GM12801 (cell line): ENCODE results near the gene TYROBP.

ENCODE experiments used
- TF ChIP-seq, protein P1 (sequence below): IDR thresholded peaks from one replicate; pipeline ENCODE4 v1.5.1; 2011; ENCODE audit warnings: control low read depth; ENCODE audit not compliant: insufficient read length; ENCODE audit errors: extremely low read depth

The TYROBP gene

DNA sequence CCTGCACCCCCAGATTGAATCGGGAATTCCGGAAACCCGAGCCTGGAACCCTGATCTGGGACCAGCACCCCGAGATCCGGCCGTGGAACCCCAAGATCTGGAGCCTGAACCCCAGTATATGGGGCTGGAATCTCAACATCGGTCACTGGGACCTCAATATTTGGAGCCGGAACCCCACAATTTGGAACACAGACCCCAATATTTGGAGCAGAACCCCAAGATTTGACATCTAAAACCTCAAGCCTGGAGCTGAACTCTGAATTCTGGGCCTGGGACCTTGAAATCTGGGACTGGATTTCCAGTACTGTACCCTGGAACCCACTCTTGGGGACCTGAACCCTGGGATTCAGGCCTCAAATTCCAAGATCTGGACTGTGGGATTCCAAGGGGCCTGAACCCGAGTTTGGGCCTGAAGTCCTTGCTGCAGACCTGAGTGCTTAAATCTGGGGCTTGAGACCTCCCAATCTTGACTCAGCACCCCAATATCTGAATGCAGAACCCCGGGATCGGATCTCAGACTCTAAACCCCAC lies 28.7 kb upstream of the TYROBP start:
- TF ChIP-seq, protein P1, sequence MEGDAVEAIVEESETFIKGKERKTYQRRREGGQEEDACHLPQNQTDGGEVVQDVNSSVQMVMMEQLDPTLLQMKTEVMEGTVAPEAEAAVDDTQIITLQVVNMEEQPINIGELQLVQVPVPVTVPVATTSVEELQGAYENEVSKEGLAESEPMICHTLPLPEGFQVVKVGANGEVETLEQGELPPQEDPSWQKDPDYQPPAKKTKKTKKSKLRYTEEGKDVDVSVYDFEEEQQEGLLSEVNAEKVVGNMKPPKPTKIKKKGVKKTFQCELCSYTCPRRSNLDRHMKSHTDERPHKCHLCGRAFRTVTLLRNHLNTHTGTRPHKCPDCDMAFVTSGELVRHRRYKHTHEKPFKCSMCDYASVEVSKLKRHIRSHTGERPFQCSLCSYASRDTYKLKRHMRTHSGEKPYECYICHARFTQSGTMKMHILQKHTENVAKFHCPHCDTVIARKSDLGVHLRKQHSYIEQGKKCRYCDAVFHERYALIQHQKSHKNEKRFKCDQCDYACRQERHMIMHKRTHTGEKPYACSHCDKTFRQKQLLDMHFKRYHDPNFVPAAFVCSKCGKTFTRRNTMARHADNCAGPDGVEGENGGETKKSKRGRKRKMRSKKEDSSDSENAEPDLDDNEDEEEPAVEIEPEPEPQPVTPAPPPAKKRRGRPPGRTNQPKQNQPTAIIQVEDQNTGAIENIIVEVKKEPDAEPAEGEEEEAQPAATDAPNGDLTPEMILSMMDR, result no peak

GRCh38 chr19:35935911-35936737 lies 28.0 kb upstream of the TYROBP start, which contains the start of gene LRFN3:
Gene LRFN3, plus strand, starts transcription at chr19:35936374. Its CDS starts 3,052 bp downstream, at chr19:35939426.
- TF ChIP-seq, protein P1, result no peak

DNA sequence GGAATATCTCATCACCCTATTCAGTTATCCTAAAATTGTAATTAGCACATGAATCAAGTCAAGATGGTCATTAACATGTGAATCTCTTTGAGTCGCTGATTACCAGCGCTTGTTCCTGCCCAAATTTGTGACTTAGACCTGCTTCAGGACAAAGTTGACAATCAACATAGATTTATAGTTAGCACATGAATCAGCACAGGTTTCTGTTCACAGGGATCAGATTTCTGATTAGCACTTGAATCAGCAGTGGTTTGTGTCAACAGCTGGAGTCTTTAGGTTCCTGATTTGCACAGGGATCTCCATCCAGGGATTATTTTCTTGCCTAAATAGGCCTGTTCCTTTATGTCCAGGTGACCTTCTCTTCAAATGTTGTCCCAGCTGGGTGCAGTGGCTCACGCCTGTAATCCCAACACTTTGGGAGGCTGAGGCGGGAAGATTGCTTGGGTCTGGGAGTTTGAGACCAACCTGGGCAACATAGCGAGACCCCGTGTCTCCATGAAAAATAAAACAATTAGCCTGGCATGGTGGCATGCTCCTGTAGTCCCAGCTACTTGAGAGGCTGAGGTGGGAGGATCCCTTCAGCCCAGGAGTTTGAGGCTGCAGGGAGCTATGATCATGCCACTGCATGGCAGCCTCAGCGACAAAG lies 24.3 kb upstream of the TYROBP start:
- TF ChIP-seq, protein P1, result no peak

DNA sequence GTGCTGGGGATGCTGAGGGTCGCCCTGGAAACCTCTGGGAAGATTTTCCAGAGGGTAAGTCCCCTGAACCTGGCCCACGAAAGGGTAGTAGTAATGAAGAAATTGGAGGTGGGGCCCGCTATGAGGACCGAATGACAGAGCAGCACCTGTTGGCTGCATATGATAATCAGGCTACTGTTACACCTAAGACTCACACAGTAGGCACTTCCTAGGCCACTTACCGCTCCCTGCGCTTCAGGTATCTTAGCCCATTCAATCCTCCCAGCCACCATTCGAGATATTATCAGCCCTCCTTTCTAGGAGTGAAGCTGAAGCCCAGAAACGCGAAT lies 23.7 kb upstream of the TYROBP start:
- TF ChIP-seq, protein P1, result no peak

DNA sequence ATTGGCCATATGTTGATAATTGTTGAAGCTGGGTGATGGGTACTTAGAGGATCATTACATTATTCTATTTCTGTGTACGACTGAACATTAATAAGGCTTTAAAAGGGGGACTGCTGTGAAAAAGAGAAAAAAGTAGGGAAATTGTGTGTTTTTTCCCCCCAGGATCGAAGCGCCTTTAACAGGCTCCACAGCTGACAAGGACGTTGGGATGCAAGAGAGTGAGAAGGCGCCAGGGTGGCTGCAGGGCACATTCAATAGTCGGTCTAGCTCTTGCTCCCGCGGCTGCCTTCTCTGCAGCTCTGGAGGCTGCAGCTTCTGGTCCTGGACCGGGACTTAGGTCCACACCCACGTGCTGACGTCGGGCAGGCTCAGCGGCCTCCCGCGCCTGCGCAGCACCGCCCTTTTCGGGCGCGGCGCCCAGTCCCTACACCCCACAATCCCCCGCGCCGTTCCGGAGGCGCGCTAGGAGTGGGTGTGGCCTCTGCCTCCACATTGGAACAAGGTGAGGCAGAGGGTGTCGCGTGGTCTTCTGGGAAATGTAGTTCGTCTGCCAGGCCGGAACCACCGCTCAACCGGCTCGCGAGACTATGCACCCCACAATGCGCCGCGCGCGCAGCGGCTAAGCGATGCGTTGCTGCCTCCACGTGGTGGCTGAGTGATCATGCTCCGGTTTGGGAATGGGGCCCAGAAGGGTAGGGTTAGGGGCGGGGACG lies 23.2 kb upstream of the TYROBP start:
- TF ChIP-seq, protein P1, result peak; percentile 30

GRCh38 chr19:35929876-35930275 lies 21.8 kb upstream of the TYROBP start:
- TF ChIP-seq, protein P1, result no peak

DNA sequence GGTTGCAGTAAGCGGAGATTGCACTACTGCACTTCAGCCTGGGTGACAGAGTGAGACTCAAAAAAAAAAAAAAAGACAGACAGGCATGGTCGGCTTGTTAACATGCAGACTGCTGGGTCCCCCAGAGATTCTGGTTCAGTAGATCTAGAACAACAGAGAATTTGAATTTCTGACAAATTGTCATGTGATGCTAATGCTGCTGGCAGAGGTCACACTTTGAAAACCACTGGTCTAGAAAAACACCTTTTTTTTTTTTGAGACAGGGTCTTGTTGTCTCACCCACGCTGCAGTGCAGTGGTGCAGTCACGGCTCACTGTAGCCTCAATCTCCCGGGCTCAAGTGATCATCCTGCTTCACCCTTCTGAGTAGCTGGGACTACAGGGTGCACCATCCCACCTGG lies 20.4 kb upstream of the TYROBP start:
- TF ChIP-seq, protein P1, result no peak
